H9 (cell line): Measurements from ENCODE around the gene CACNA2D4. TPM values are rescaled to one million over a fixed set of nuclear protein-coding genes. Genes with fewer than 3 reads are reported as not detected.

ENCODE experiments used
- DNase-seq: peaks from one replicate; pipeline ENCODE4 v3.0.0-alpha.2; 2017
- H2AFZ ChIP-seq: one replicate; pipeline ENCODE4 v1.6.1; 2013; ENCODE audit warnings: mild to moderate bottlenecking, low read length, control low read depth, moderate library complexity
- H2AK5ac ChIP-seq: 2 replicates; pipeline ENCODE4 v1.6.1; 2013; ENCODE audit warnings: low read length, control low read depth, mixed read lengths; ENCODE audit not compliant: insufficient read length
- H2BK120ac ChIP-seq: one replicate; pipeline ENCODE4 v1.6.1; 2013; ENCODE audit warnings: low read depth, mild to moderate bottlenecking, low read length, control low read depth, inconsistent platforms; ENCODE audit not compliant: poor library complexity, severe bottlenecking
- H2BK12ac ChIP-seq: 2 replicates; pipeline ENCODE4 v1.6.1; 2013; ENCODE audit warnings: low read length, control low read depth, mixed read lengths, low read depth; ENCODE audit not compliant: insufficient read length
- H2BK15ac ChIP-seq: 2 replicates; pipeline ENCODE4 v1.6.1; 2013; ENCODE audit warnings: low read depth, low read length, control low read depth
- H2BK20ac ChIP-seq: one replicate; pipeline ENCODE4 v1.6.1; 2013; ENCODE audit warnings: low read depth, mild to moderate bottlenecking, low read length, control low read depth, inconsistent platforms; ENCODE audit not compliant: poor library complexity, severe bottlenecking
- H2BK5ac ChIP-seq: 2 replicates; pipeline ENCODE4 v1.6.1; 2013; ENCODE audit warnings: low read length, control low read depth, mixed read lengths; ENCODE audit not compliant: insufficient read length
- H3K14ac ChIP-seq: 2 replicates; pipeline ENCODE4 v1.6.1; 2013; ENCODE audit warnings: low read length, control low read depth; ENCODE audit not compliant: insufficient read depth
- H3K18ac ChIP-seq: 2 replicates; pipeline ENCODE4 v1.6.1; 2013; ENCODE audit warnings: low read depth, mild to moderate bottlenecking, mixed read lengths, low read length, control low read depth; ENCODE audit not compliant: insufficient read length
- H3K23ac ChIP-seq: 2 replicates; pipeline ENCODE4 v1.6.1; 2013; ENCODE audit warnings: low read length, control low read depth, mixed read lengths, low read depth; ENCODE audit not compliant: insufficient read length
- H3K23me2 ChIP-seq: 2 replicates; pipeline ENCODE4 v1.6.1; 2013; ENCODE audit warnings: low read depth, mild to moderate bottlenecking, mixed read lengths, low read length, control low read depth; ENCODE audit not compliant: insufficient read length, poor library complexity, severe bottlenecking
- H3K27ac ChIP-seq: 2 replicates; pipeline ENCODE4 v1.5.1; 2013; ENCODE audit warnings: low read length, control low read depth, mixed read lengths, low read depth; ENCODE audit not compliant: insufficient read length
- H3K27me3 ChIP-seq: 2 replicates; pipeline ENCODE4 v1.6.1; 2013; ENCODE audit warnings: low read length, control low read depth, inconsistent platforms; ENCODE audit not compliant: insufficient read depth
- H3K4ac ChIP-seq: 2 replicates; pipeline ENCODE4 v1.6.1; 2013; ENCODE audit warnings: low read depth, mild to moderate bottlenecking, control low read depth, inconsistent platforms, low read length, moderate library complexity
- H3K4me1 ChIP-seq: 2 replicates; pipeline ENCODE4 v1.6.1; 2013; ENCODE audit warnings: low read length, control low read depth, inconsistent platforms; ENCODE audit not compliant: insufficient read depth
- H3K4me2 ChIP-seq: 2 replicates; pipeline ENCODE4 v1.6.1; 2013; ENCODE audit warnings: low read length, control low read depth, mixed read lengths; ENCODE audit not compliant: insufficient read length, insufficient read depth
- H3K56ac ChIP-seq: 2 replicates; pipeline ENCODE4 v1.6.1; 2013; ENCODE audit warnings: low read depth, mild to moderate bottlenecking, mixed read lengths, low read length, control low read depth; ENCODE audit not compliant: insufficient read length
- H3K79me1 ChIP-seq: 2 replicates; pipeline ENCODE4 v1.6.1; 2013; ENCODE audit warnings: low read depth, mild to moderate bottlenecking, moderate library complexity, low read length, control low read depth, inconsistent platforms; ENCODE audit not compliant: insufficient read depth, poor library complexity, severe bottlenecking
- H3K79me2 ChIP-seq: 2 replicates; pipeline ENCODE4 v1.6.1; 2013; ENCODE audit warnings: low read length, control low read depth, inconsistent platforms; ENCODE audit not compliant: insufficient read depth
- H3K9ac ChIP-seq: 2 replicates; pipeline ENCODE4 v1.6.1; 2013; ENCODE audit warnings: low read length, control low read depth, mixed read lengths; ENCODE audit not compliant: insufficient read length; ENCODE audit errors: extremely low read depth
- H3K9me3 ChIP-seq: one replicate; pipeline ENCODE4 v1.6.1; 2013; ENCODE audit warnings: low read depth, low read length, inconsistent platforms; ENCODE audit not compliant: control insufficient read depth
- H3T11ph ChIP-seq: one replicate; pipeline ENCODE4 v1.6.1; 2013; ENCODE audit warnings: mild to moderate bottlenecking, low read length, control low read depth, inconsistent platforms
- H4K20me1 ChIP-seq: one replicate; pipeline ENCODE4 v1.6.1; 2013; ENCODE audit not compliant: control insufficient read depth, insufficient read length, insufficient read depth
- H4K5ac ChIP-seq: 2 replicates; pipeline ENCODE4 v1.6.1; 2013; ENCODE audit warnings: low read depth, mild to moderate bottlenecking, mixed read lengths, low read length, control low read depth; ENCODE audit not compliant: insufficient read length
- H4K8ac ChIP-seq: replicated peaks from 2 replicates; pipeline ENCODE4 v1.6.1; 2013; ENCODE audit warnings: low read length, control low read depth, mixed read lengths, low read depth; ENCODE audit not compliant: insufficient read length
- H4K91ac ChIP-seq: 2 replicates; pipeline ENCODE4 v1.6.1; 2013; ENCODE audit warnings: low read depth, mild to moderate bottlenecking, moderate library complexity, mixed read lengths, low read length, control low read depth; ENCODE audit not compliant: insufficient read length
- H3K27ac Mint-ChIP-seq, 3 experiments: 2 replicates in 2 of 3; 3 replicates in 1 of 3; pipeline ENCODE4 v1.8.0; 2020 to 2021; ENCODE audit warnings: mixed read lengths in 3 of 3, mild to moderate bottlenecking in 1 of 3, moderate library complexity in 1 of 3
- H3K27me3 Mint-ChIP-seq: 2 replicates; pipeline ENCODE4 v1.8.0; 2021; ENCODE audit warnings: low read depth, mild to moderate bottlenecking, moderate library complexity, mixed read lengths
- H3K36me3 Mint-ChIP-seq, 3 experiments: 2 replicates in 2 of 3; 3 replicates in 1 of 3; pipeline ENCODE4 v1.8.0; 2020 to 2021; ENCODE audit warnings: low read depth in 3 of 3, mixed read lengths in 3 of 3; ENCODE audit not compliant: insufficient read depth in 1 of 3
- H3K4me1 Mint-ChIP-seq, 2 experiments: 2 replicates each; pipeline ENCODE4 v1.8.0; 2020; ENCODE audit warnings: mixed read lengths in 2 of 2
- H3K4me3 Mint-ChIP-seq, 2 experiments: 2 replicates in 1 of 2; 3 replicates in 1 of 2; pipeline ENCODE4 v1.8.0; 2020 to 2021; ENCODE audit warnings: mild to moderate bottlenecking in 2 of 2, mixed read lengths in 2 of 2, moderate library complexity in 1 of 2
- H3K9me3 Mint-ChIP-seq, 2 experiments: 2 replicates in 1 of 2; 3 replicates in 1 of 2; pipeline ENCODE4 v1.8.0; 2020; ENCODE audit warnings: mild to moderate bottlenecking in 2 of 2, mixed read lengths in 2 of 2, moderate library complexity in 1 of 2
- CTCF ChIP-seq: fragments of 200-600 bp; sonication (generic); conservative IDR thresholded peaks from 3 replicates; pipeline ENCODE4 v1.8.0; 2021; ENCODE audit warnings: antibody characterized with exemption, mild to moderate bottlenecking
- WGBS: extraction: QIAGEN DNeasy Blood & Tissue Kit; methylation state at CpG from one replicate; pipeline ENCODE4 v1.1.7; 2013; ENCODE audit warnings: missing lambda C conversion rate, low lambda C conversion rate, mixed read lengths; ENCODE audit not compliant: insufficient read length; ENCODE audit errors: extremely low coverage; 5-methylcytosine and 5-hydroxymethylcytosine counted together
- total RNA-seq: library from RNA; stranded (reverse); gene quantifications from 2 replicates; pipeline ENCODE4 v1.2.1, GENCODE V29; 2021

CACNA2D4 gene
- total RNA-seq, 1 experiment from 2014 or later = 0.79 TPM

- Histone ChIP-seq H3K23ac (no peak overlapping the region), H3K4me2 (no peak overlapping the region), H2BK5ac (no peak overlapping the region), H3K18ac (no peak overlapping the region), H2BK12ac (no peak overlapping the region), H3K14ac (no peak overlapping the region), H3K23me2 (no peaks in the 10 kb centered on the region), H3T11ph (no peak overlapping the region), H3K56ac (no peak overlapping the region), H3K9me3 (no peaks in the 10 kb centered on the region), H3K4ac (no peak overlapping the region), H4K20me1 (no peaks in the 10 kb centered on the region), H2BK120ac (no peak overlapping the region), H3K4me1 (peaks cover 6% of the 10 kb centered on the region; the same call in 1 of the 2 replicates), H3K79me1 (no peaks in the 10 kb centered on the region), H3K9ac (no peak overlapping the region), H2AK5ac (no peak overlapping the region), H4K91ac (no peak overlapping the region), H2AFZ (no peak overlapping the region), H3K27ac (no peak overlapping the region), H3K27me3 (no peaks in the 10 kb centered on the region), H4K5ac (no peak overlapping the region), H2BK20ac (no peak overlapping the region), H3K79me2 (no peaks in the 10 kb centered on the region), H2BK15ac (no peak overlapping the region), H4K8ac (no peak overlapping the region)
- Mint-ChIP-seq H3K27ac (no peak overlapping the region), H3K27me3 (peaks cover 11% of the 10 kb centered on the region), H3K36me3 (no peaks in the 10 kb centered on the region), H3K9me3 (no peaks in the 10 kb centered on the region; a peak in 1 of 5 replicates), H3K4me3 (no peak overlapping the region; a peak in 1 of 5 replicates), H3K4me1 (peaks cover 30 to 61% of the 10 kb centered on the region in 2 experiments)
- TF ChIP-seq CTCF = no peak
- no peak for DNase-seq
- no CpG with 5 or more reads among the region's 24 CpGs for WGBS
Measured at GRCh38 chr12:1839956-1840951, 78.2 kb downstream of the CACNA2D4 start.
